Activated naive CD4-positive, alpha-beta T cell (primary cell): Measurements from ENCODE around the gene VASN.
A peak's percentile ranks its signal among the peaks of the same experiment; 100 is the strongest.
"Not testable (repeated sequence)": the region's sequence is repeated elsewhere in the genome, so short reads cannot be mapped to it uniquely, and the experiment has no call there.

Experiments
- DNase-seq, 4 experiments: peaks; one replicate each; lab custom pipeline; 2025; lab: John Stamatoyannopoulos, UW

The VASN gene

GRCh38 chr16:4385066-4385788, 13.6 kb downstream of the VASN start:
- DNase-seq: no peak

GRCh38 chr16:4385789-4386450, 14.3 kb downstream of the VASN start:
- no peak for DNase-seq

GRCh38 chr16:4386451-4386805, 14.8 kb downstream of the VASN start:
- DNase-seq: no peak

- no peak for DNase-seq
Observed at GRCh38 chr16:4386951-4387565, 15.4 kb downstream of the VASN start.

- no peak for DNase-seq
Observed at GRCh38 chr16:4387781-4388180, 16.1 kb downstream of the VASN start.

GRCh38 chr16:4388271-4389021, 16.8 kb downstream of the VASN start:
- DNase-seq: no peak

- no peak for DNase-seq
Observed at GRCh38 chr16:4389051-4389955, 17.7 kb downstream of the VASN start.

GRCh38 chr16:4390266-4391260, 18.9 kb downstream of the VASN start:
- no peak for DNase-seq

GRCh38 chr16:4391631-4392381, 20.2 kb downstream of the VASN start:
- DNase-seq: no peak

GRCh38 chr16:4392382-4393239, 21.0 kb downstream of the VASN start:
- no peak for DNase-seq

- no peak for DNase-seq
Observed at GRCh38 chr16:4393240-4393600, 21.6 kb downstream of the VASN start.

- DNase-seq: not testable (repeated sequence)
Observed at GRCh38 chr16:4393850-4394249, 22.2 kb downstream of the VASN start.

- no peak for DNase-seq
Observed at GRCh38 chr16:4395055-4395726, 23.5 kb downstream of the VASN start.

- no peak for DNase-seq
Observed at GRCh38 chr16:4399001-4399730, 27.5 kb downstream of the VASN start.

GRCh38 chr16:4401094-4401501, 29.4 kb downstream of the VASN start:
- no peak for DNase-seq

GRCh38 chr16:4401510-4401909, 29.9 kb downstream of the VASN start:
- no peak for DNase-seq

- peak; percentile 25 to 71 (median 64) for DNase-seq
Observed at GRCh38 chr16:4402439-4403132, 30.9 kb downstream of the VASN start.
